HEK293T (cell line): ENCODE data around the gene SMIM45.

ENCODE experiments used
- ARNT ChIP-seq: fragments of 450-650 bp; IDR thresholded peaks from 2 replicates; pipeline ENCODE4 v1.6.1; 2017; ENCODE audit warnings: mild to moderate bottlenecking
- BHLHE40 ChIP-seq: fragments of 450-650 bp; IDR thresholded peaks from 2 replicates; pipeline ENCODE4 v1.6.1; 2016; ENCODE audit warnings: mild to moderate bottlenecking, moderate library complexity, borderline replicate concordance
- CTBP1 ChIP-seq: fragments of 450-650 bp; IDR thresholded peaks from 2 replicates; pipeline ENCODE4 v1.6.1; 2016; ENCODE audit warnings: borderline replicate concordance
- ELF4 ChIP-seq: fragments of 450-650 bp; IDR thresholded peaks from 2 replicates; pipeline ENCODE4 v1.6.1; 2017; ENCODE audit warnings: antibody characterized with exemption
- FOXA1 ChIP-seq: fragments of 450-650 bp; IDR thresholded peaks from 2 replicates; pipeline ENCODE4 v1.6.1; 2016; ENCODE audit warnings: mild to moderate bottlenecking
- FOXK2 ChIP-seq: fragments of 450-650 bp; IDR thresholded peaks from 2 replicates; pipeline ENCODE4 v1.6.1; 2016; ENCODE audit warnings: mild to moderate bottlenecking
- FOXM1 ChIP-seq: fragments of 450-650 bp; IDR thresholded peaks from 2 replicates; pipeline ENCODE4 v1.6.1; 2017; ENCODE audit warnings: mild to moderate bottlenecking, borderline replicate concordance
- L3MBTL2 ChIP-seq: fragments of 450-650 bp; conservative IDR thresholded peaks from 2 replicates; pipeline ENCODE4 v1.6.1; 2016; ENCODE audit warnings: mild to moderate bottlenecking
- LEF1 ChIP-seq: fragments of 450-650 bp; IDR thresholded peaks from 2 replicates; pipeline ENCODE4 v1.6.1; 2017; ENCODE audit warnings: mild to moderate bottlenecking, borderline replicate concordance
- NFRKB ChIP-seq: fragments of 450-650 bp; IDR thresholded peaks from 2 replicates; pipeline ENCODE4 v1.6.1; 2016; ENCODE audit warnings: mild to moderate bottlenecking, moderate library complexity
- SP1 ChIP-seq: fragments of 450-650 bp; IDR thresholded peaks from 2 replicates; pipeline ENCODE4 v1.6.1; 2017
- SUZ12 ChIP-seq: fragments of 450-650 bp; IDR thresholded peaks from 2 replicates; pipeline ENCODE4 v1.6.1; 2016; ENCODE audit warnings: mild to moderate bottlenecking
- TARDBP ChIP-seq: fragments of 450-650 bp; IDR thresholded peaks from 2 replicates; pipeline ENCODE4 v1.6.1; 2016
- ZNF384 ChIP-seq: fragments of 450-650 bp; IDR thresholded peaks from 2 replicates; pipeline ENCODE4 v1.6.1; 2016

- TF ChIP-seq BHLHE40 = no peak
- no peak for TF ChIP-seq ZNF384
- TF ChIP-seq FOXM1 = no peak
- TF ChIP-seq SP1 = no peak
- no peak for TF ChIP-seq NFRKB
- TF ChIP-seq SUZ12 = no peak
- no peak for TF ChIP-seq L3MBTL2
- TF ChIP-seq CTBP1 = no peak
- TF ChIP-seq TARDBP = no peak
- no peak for TF ChIP-seq ELF4
- TF ChIP-seq LEF1 = no peak
- TF ChIP-seq FOXK2 = no peak
- TF ChIP-seq ARNT = no peak
- no peak for TF ChIP-seq FOXA1
These were observed 43.3 kb upstream of the SMIM45 start for GRCh38 chr22:41908411-41909309.
